Neural cell (in vitro differentiated cells): ENCODE data around the gene TMEM132C. TPM values are rescaled to one million over a fixed set of nuclear protein-coding genes. Genes with fewer than 3 reads are reported as not detected.

Source experiments
- H2AFZ ChIP-seq: fragments of 200-600, 300-800 bp; sonication (generic), shearing (Covaris generic); 2 replicates; pipeline ENCODE4 v1.6.0; 2014; ENCODE audit warnings: low read depth, mild to moderate bottlenecking, antibody characterized with exemption, low read length, moderate library complexity
- H3F3A ChIP-seq: fragments of 200-600 bp; shearing (Covaris generic); 2 replicates; pipeline ENCODE4 v1.6.1; 2016; ENCODE audit warnings: mild to moderate bottlenecking, moderate library complexity, mixed read lengths, antibody characterized with exemption, low read length; ENCODE audit not compliant: insufficient read depth, poor library complexity, severe bottlenecking
- H3K27ac ChIP-seq: fragments of 200-600, 300-800 bp; sonication (generic), shearing (Covaris generic); 2 replicates; pipeline ENCODE4 v1.5.1; 2014; ENCODE audit warnings: mild to moderate bottlenecking, low read length, moderate library complexity
- H3K27me3 ChIP-seq: fragments of 300-800, 200-600 bp; sonication (generic), shearing (Covaris generic); 2 replicates; pipeline ENCODE4 v1.6.0; 2014; ENCODE audit warnings: mild to moderate bottlenecking, low read depth, low read length, moderate library complexity; ENCODE audit not compliant: insufficient read depth
- H3K36me3 ChIP-seq: fragments of 300-800, 200-600 bp; sonication (generic), shearing (Covaris generic); 2 replicates; pipeline ENCODE4 v1.5.1; 2014; ENCODE audit warnings: mild to moderate bottlenecking, antibody characterized with exemption, low read length, moderate library complexity; ENCODE audit not compliant: insufficient read depth
- H3K4me2 ChIP-seq: fragments of 300-800, 200-600 bp; sonication (generic), shearing (Covaris generic); 2 replicates; pipeline ENCODE4 v1.6.0; 2014; ENCODE audit warnings: mild to moderate bottlenecking, low read length
- H3K4me3 ChIP-seq: fragments of 300-800, 200-600 bp; sonication (generic), shearing (Covaris generic); 2 replicates; pipeline ENCODE4 v1.5.1; 2014; ENCODE audit warnings: mild to moderate bottlenecking, low read length, moderate library complexity
- H3K79me2 ChIP-seq: fragments of 200-600 bp; shearing (Covaris generic); replicated peaks from 2 replicates; pipeline ENCODE4 v1.6.0; 2014; ENCODE audit warnings: mild to moderate bottlenecking, low read length, moderate library complexity; ENCODE audit not compliant: insufficient read depth
- H3K9ac ChIP-seq: fragments of 300-800, 200-600 bp; sonication (generic), shearing (Covaris generic); 2 replicates; pipeline ENCODE4 v1.6.1; 2016; ENCODE audit warnings: mild to moderate bottlenecking, low read length, mixed read lengths
- H3K9me2 ChIP-seq: fragments of 200-600 bp; shearing (Covaris generic); 2 replicates; pipeline ENCODE4 v1.6.1; 2016; ENCODE audit warnings: mild to moderate bottlenecking, low read length, mixed read lengths; ENCODE audit not compliant: insufficient read depth
- H3K9me3 ChIP-seq: fragments of 200-600, 300-800 bp; sonication (generic), shearing (Covaris generic); 2 replicates; pipeline ENCODE4 v1.6.1; 2016; ENCODE audit warnings: mild to moderate bottlenecking, mixed run types, low read length, moderate library complexity, mixed read lengths
- H4K20me1 ChIP-seq: fragments of 200-600 bp; shearing (Covaris generic); 2 replicates; pipeline ENCODE4 v1.6.1; 2016; ENCODE audit warnings: mild to moderate bottlenecking, mixed run types; ENCODE audit not compliant: insufficient read depth
- EP300 ChIP-seq: fragments of 450-650 bp; conservative IDR thresholded peaks from 2 replicates; pipeline ENCODE4 v1.6.1; 2014; ENCODE audit warnings: antibody characterized with exemption, mild to moderate bottlenecking, moderate library complexity; ENCODE audit not compliant: poor library complexity, severe bottlenecking
- EZH2 ChIP-seq: fragments of 200-600, 300-800 bp; shearing (Covaris generic), sonication (generic); IDR thresholded peaks from 2 replicates; pipeline ENCODE4 v1.6.1; 2014; ENCODE audit warnings: antibody characterized with exemption, low read length, borderline replicate concordance, mild to moderate bottlenecking; ENCODE audit not compliant: insufficient read depth, poor library complexity, severe bottlenecking
- MXI1 ChIP-seq: fragments of 450-650 bp; conservative IDR thresholded peaks from 2 replicates; pipeline ENCODE4 v1.6.1; 2014; ENCODE audit warnings: antibody characterized with exemption, mild to moderate bottlenecking; ENCODE audit not compliant: poor library complexity, severe bottlenecking
- POLR2AphosphoS5 ChIP-seq: IDR thresholded peaks from 2 replicates; pipeline ENCODE4 v1.6.1; 2012
- RAD21 ChIP-seq: fragments of 450-650 bp; conservative IDR thresholded peaks from 2 replicates; pipeline ENCODE4 v1.6.1; 2014; ENCODE audit warnings: antibody characterized with exemption, mild to moderate bottlenecking, moderate library complexity
- SMC3 ChIP-seq: fragments of 450-650 bp; conservative IDR thresholded peaks from 2 replicates; pipeline ENCODE4 v1.6.1; 2014; ENCODE audit warnings: antibody characterized with exemption, mild to moderate bottlenecking, moderate library complexity; ENCODE audit not compliant: poor library complexity
- TAF1 ChIP-seq: IDR thresholded peaks from 2 replicates; pipeline ENCODE4 v1.6.1; 2012; ENCODE audit warnings: low read depth
- polyA plus RNA-seq: library from polyadenylated mRNA; depleted of rRNA; stranded (reverse); fragments of >200 nt; gene quantifications from 2 replicates; pipeline ENCODE4 v1.2.3, GENCODE V29; 2014
- TF ChIP-seq, protein P1 (sequence below): fragments of 450-650 bp; IDR thresholded peaks from 2 replicates; pipeline ENCODE4 v1.5.1; 2014; ENCODE audit warnings: antibody characterized with exemption, mild to moderate bottlenecking, moderate library complexity; ENCODE audit not compliant: poor library complexity, severe bottlenecking
- TF ChIP-seq, protein P2 (sequence below): IDR thresholded peaks from 2 replicates; pipeline ENCODE4 v1.6.1; 2012; ENCODE audit warnings: borderline replicate concordance

Gene TMEM132C
- polyA plus RNA-seq, 1 donor from 2014 or later = 0.06 TPM

DNA sequence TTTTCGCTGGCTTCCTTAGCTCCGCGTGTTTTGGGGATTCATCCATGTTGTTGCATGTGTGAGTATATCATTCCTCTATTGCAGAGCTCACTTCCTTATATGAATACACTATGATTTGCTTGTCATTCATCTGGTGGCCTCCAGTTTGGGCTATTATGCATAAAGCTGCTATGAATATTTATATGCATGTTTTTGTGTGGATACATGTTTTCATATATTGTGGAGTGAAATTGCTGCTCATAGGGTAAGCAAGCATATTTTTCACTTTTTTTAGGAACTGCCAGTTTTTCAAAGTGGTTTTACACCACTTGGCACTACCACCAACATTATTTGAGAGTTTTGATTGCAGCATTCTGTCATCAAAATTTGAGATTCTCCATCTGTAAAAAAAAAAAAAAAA lies 190.0 kb downstream of the TMEM132C start:
- no peak overlapping the region for H3K27ac ChIP-seq
- no peak overlapping the region for H3K9ac ChIP-seq
- TF ChIP-seq, protein P1, sequence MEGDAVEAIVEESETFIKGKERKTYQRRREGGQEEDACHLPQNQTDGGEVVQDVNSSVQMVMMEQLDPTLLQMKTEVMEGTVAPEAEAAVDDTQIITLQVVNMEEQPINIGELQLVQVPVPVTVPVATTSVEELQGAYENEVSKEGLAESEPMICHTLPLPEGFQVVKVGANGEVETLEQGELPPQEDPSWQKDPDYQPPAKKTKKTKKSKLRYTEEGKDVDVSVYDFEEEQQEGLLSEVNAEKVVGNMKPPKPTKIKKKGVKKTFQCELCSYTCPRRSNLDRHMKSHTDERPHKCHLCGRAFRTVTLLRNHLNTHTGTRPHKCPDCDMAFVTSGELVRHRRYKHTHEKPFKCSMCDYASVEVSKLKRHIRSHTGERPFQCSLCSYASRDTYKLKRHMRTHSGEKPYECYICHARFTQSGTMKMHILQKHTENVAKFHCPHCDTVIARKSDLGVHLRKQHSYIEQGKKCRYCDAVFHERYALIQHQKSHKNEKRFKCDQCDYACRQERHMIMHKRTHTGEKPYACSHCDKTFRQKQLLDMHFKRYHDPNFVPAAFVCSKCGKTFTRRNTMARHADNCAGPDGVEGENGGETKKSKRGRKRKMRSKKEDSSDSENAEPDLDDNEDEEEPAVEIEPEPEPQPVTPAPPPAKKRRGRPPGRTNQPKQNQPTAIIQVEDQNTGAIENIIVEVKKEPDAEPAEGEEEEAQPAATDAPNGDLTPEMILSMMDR = no peak
- no peak for TF ChIP-seq EP300
- H2AFZ ChIP-seq = no peak overlapping the region
- no peak overlapping the region for H3K4me3 ChIP-seq
- no peaks in the 10 kb centered on the region for H3K27me3 ChIP-seq
- no peaks in the 10 kb centered on the region for H3F3A ChIP-seq
- H3K9me3 ChIP-seq = no peaks in the 10 kb centered on the region
- no peak overlapping the region for H3K4me2 ChIP-seq
- no peaks in the 10 kb centered on the region for H4K20me1 ChIP-seq
- no peaks in the 10 kb centered on the region for H3K9me2 ChIP-seq
- H3K79me2 ChIP-seq = no peaks in the 10 kb centered on the region
- no peaks in the 10 kb centered on the region for H3K36me3 ChIP-seq

DNA sequence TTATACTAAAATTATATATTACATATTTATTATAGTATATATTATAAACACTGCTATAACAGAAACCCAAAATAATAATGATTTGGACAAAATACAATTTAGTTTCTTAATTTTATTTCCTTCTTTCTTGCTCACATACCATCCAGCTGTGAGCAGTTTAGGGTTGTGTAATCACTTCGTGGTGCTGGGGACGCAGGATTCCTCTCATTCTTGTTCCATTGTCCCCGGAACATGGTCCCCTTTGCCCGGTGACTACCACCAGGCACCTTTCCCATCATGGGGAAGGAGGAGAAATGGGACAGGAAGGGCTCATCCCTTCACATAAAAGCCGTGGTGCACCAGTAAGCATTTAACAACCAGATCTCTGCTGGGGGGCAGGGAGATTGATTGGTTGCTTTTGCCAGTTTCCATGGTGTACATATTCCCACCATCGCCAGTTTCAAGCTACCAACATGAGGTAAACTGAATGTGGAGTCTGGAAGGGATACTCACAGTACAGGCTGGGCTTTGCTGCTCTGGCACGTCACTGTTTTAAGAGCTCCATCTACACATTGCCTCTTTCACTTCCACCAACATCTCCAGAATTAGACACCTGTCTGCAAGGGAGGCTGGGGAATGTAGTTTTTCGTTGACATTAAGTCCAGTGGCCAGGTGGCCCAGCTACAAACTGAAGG lies 191.5 kb downstream of the TMEM132C start:
- no peaks in the 10 kb centered on the region for H3K36me3 ChIP-seq
- H3F3A ChIP-seq = no peaks in the 10 kb centered on the region
- no peaks in the 10 kb centered on the region for H3K79me2 ChIP-seq
- no peak overlapping the region for H3K9ac ChIP-seq
- H3K27me3 ChIP-seq = no peaks in the 10 kb centered on the region
- no peak overlapping the region for H3K4me2 ChIP-seq
- H4K20me1 ChIP-seq = no peaks in the 10 kb centered on the region
- H3K4me3 ChIP-seq = no peak overlapping the region
- TF ChIP-seq, protein P1 = no peak
- TF ChIP-seq, protein P2, sequence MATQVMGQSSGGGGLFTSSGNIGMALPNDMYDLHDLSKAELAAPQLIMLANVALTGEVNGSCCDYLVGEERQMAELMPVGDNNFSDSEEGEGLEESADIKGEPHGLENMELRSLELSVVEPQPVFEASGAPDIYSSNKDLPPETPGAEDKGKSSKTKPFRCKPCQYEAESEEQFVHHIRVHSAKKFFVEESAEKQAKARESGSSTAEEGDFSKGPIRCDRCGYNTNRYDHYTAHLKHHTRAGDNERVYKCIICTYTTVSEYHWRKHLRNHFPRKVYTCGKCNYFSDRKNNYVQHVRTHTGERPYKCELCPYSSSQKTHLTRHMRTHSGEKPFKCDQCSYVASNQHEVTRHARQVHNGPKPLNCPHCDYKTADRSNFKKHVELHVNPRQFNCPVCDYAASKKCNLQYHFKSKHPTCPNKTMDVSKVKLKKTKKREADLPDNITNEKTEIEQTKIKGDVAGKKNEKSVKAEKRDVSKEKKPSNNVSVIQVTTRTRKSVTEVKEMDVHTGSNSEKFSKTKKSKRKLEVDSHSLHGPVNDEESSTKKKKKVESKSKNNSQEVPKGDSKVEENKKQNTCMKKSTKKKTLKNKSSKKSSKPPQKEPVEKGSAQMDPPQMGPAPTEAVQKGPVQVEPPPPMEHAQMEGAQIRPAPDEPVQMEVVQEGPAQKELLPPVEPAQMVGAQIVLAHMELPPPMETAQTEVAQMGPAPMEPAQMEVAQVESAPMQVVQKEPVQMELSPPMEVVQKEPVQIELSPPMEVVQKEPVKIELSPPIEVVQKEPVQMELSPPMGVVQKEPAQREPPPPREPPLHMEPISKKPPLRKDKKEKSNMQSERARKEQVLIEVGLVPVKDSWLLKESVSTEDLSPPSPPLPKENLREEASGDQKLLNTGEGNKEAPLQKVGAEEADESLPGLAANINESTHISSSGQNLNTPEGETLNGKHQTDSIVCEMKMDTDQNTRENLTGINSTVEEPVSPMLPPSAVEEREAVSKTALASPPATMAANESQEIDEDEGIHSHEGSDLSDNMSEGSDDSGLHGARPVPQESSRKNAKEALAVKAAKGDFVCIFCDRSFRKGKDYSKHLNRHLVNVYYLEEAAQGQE = no peak
- TF ChIP-seq TAF1 (no peak), POLR2AphosphoS5 (no peak), RAD21 (no peak), MXI1 (no peak), SMC3 (no peak), EZH2 (no peak), EP300 (no peak)
- no peak overlapping the region for H2AFZ ChIP-seq
- H3K9me3 ChIP-seq = no peaks in the 10 kb centered on the region
- no peak overlapping the region for H3K27ac ChIP-seq
- H3K9me2 ChIP-seq = no peaks in the 10 kb centered on the region
